ENCODE results near the gene LARP6. TPM values are rescaled to one million over a fixed set of nuclear protein-coding genes. Genes with fewer than 3 reads are reported as not detected.

The LARP6 gene
- total and polyA plus RNA-seq, 2 experiments from 2014 or later, result 20.0 to 22.4 TPM

DNA sequence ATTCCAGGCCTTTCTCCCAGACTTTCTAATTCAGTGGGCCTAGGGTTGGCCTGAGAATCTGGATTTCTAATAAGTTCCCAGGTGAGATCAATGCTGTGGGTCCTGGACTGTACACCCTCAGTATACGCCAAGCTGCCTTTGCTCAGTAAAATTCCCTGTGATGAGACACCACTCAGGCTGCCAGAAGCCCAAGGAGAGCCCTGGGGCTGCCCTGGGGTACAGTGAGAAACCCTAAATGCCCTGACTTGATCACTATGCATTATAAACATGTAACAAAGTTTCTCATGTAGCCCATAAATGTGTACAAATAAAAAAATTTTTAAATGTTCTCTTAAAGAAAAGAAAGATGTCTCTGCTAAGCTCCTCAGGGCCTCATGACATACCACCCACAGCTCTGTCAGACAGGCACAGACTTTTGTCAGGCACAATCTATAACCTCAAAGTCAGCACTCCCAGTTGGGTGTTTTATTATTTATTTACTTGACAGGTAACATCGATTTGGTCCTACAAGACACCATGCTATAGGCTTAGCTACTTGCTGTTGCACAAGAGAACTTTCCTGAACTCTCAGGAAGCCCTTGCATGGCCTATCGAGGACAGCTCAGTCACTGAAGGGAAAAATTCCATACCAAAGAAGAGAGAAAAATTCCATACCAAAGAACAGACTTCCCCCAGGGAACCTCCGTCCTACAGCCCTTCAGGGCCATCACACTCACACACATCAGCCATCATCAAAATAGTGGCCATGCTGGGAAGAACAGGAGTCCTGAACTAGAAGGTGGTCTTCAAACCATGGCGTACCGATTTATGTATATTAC lies 22.7 kb downstream of the LARP6 start:
- no peak overlapping the region for H3K27ac ChIP-seq (ENCODE audit: low read depth)

DNA sequence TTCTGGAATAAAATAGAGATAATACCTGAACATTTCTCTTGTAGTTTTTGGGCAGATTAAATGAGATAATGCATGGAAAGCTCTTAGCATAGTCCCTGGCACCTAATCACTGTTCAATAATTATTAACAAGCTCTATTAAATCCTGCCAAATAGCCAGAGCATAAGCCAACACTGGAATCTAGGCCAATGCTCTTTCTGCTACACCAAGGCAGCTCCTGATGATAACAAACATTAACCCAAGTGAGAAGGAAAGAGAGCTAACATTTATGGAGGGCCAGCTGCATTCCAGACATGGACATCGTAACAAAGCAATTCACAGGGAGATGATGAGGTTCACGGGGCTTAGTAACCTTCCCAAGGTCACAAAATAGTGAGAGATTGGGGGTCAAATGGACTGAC lies 23.3 kb downstream of the LARP6 start:
- H3K9me2 ChIP-seq (ENCODE audit: insufficient read depth), result 0 out of 2 replicates have a peak, but pooled peaks cover 5% of the 10 kb centered on the region
- H3K9me3 Mint-ChIP-seq, result no peaks in the 10 kb centered on the region
- no peak overlapping the region for H3K27ac Mint-ChIP-seq
- no peak overlapping the region for H3K4me3 Mint-ChIP-seq
- H3K36me3 Mint-ChIP-seq (ENCODE audit: low read depth), result peaks cover 35% of the 10 kb centered on the region
- no peaks in the 10 kb centered on the region for H3K27me3 ChIP-seq (ENCODE audit: insufficient read depth)
- no peak overlapping the region for H3K4me2 ChIP-seq
- no peaks in the 10 kb centered on the region for H3F3A ChIP-seq (replicated peaks; ENCODE audit: low read depth)
- ATAC-seq (no peak), DNase-seq (ENCODE audit: low spot score) (no peak)
- H3K27ac ChIP-seq (ENCODE audit: low read depth), result no peak overlapping the region
- peaks cover 10% of the 10 kb centered on the region for H3K4me1 Mint-ChIP-seq
- H3K4me1 ChIP-seq (ENCODE audit: insufficient read depth), result peaks cover 4% of the 10 kb centered on the region
- H2AFZ ChIP-seq, result no peak overlapping the region
- no peaks in the 10 kb centered on the region for H4K20me1 ChIP-seq (replicated peaks; ENCODE audit: insufficient read depth)
- H3K4me3 ChIP-seq, result no peak overlapping the region
- no peaks in the 10 kb centered on the region for H3K36me3 ChIP-seq (ENCODE audit: insufficient read depth)
- no peaks in the 10 kb centered on the region for H3K79me2 ChIP-seq (replicated peaks; ENCODE audit: insufficient read depth)
- peaks cover 2% of the 10 kb centered on the region for H3K27me3 Mint-ChIP-seq (ENCODE audit: insufficient read depth, low read depth, poor library complexity)
- no peak for TF ChIP-seq ZNF331 (CRISPR knock-in tag; IDR thresholded peaks at IDR 0.05; ENCODE audit: low read depth)
- TF ChIP-seq EZH2 (IDR thresholded peaks at IDR 0.05; ENCODE audit: low read depth, unreplicated experiment), result no peak
- TF ChIP-seq POLR2AphosphoS5 (IDR thresholded peaks at IDR 0.05; ENCODE audit: low read depth), result no peak
- TF ChIP-seq, protein P1, sequence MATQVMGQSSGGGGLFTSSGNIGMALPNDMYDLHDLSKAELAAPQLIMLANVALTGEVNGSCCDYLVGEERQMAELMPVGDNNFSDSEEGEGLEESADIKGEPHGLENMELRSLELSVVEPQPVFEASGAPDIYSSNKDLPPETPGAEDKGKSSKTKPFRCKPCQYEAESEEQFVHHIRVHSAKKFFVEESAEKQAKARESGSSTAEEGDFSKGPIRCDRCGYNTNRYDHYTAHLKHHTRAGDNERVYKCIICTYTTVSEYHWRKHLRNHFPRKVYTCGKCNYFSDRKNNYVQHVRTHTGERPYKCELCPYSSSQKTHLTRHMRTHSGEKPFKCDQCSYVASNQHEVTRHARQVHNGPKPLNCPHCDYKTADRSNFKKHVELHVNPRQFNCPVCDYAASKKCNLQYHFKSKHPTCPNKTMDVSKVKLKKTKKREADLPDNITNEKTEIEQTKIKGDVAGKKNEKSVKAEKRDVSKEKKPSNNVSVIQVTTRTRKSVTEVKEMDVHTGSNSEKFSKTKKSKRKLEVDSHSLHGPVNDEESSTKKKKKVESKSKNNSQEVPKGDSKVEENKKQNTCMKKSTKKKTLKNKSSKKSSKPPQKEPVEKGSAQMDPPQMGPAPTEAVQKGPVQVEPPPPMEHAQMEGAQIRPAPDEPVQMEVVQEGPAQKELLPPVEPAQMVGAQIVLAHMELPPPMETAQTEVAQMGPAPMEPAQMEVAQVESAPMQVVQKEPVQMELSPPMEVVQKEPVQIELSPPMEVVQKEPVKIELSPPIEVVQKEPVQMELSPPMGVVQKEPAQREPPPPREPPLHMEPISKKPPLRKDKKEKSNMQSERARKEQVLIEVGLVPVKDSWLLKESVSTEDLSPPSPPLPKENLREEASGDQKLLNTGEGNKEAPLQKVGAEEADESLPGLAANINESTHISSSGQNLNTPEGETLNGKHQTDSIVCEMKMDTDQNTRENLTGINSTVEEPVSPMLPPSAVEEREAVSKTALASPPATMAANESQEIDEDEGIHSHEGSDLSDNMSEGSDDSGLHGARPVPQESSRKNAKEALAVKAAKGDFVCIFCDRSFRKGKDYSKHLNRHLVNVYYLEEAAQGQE (IDR thresholded peaks at IDR 0.05; ENCODE audit: unreplicated experiment), result no peak
- no peak for TF ChIP-seq NANOG (IDR thresholded peaks at IDR 0.05; ENCODE audit: borderline replicate concordance)
- no peak for TF ChIP-seq ZNF114 (CRISPR knock-in tag; IDR thresholded peaks at IDR 0.05)
- no peak for TF ChIP-seq JUNB (IDR thresholded peaks at IDR 0.05; ENCODE audit: unreplicated experiment)
- no peak for TF ChIP-seq EZH2phosphoT487 (IDR thresholded peaks at IDR 0.05; ENCODE audit: unreplicated experiment)

More for the DNA sequence above, 22.7 kb downstream of the LARP6 start:
- H3K4me1 ChIP-seq (ENCODE audit: insufficient read depth), result peaks cover 4% of the 10 kb centered on the region
- ATAC-seq (no peak), DNase-seq (ENCODE audit: low spot score) (no peak)
- no peak for TF ChIP-seq ETS1 (IDR thresholded peaks at IDR 0.05)
- TF ChIP-seq JUNB (IDR thresholded peaks at IDR 0.05; ENCODE audit: unreplicated experiment), result no peak
- TF ChIP-seq ZNF114 (CRISPR knock-in tag; IDR thresholded peaks at IDR 0.05), result no peak
- no peak for TF ChIP-seq EZH2phosphoT487 (IDR thresholded peaks at IDR 0.05; ENCODE audit: unreplicated experiment)
- TF ChIP-seq ZNF331 (CRISPR knock-in tag; IDR thresholded peaks at IDR 0.05; ENCODE audit: low read depth), result no peak
- no peak overlapping the region for H2AFZ ChIP-seq
- H3K36me3 ChIP-seq (ENCODE audit: insufficient read depth), result no peaks in the 10 kb centered on the region
- peaks cover 10% of the 10 kb centered on the region for H3K4me1 Mint-ChIP-seq
- H3K79me2 ChIP-seq (replicated peaks; ENCODE audit: insufficient read depth), result no peaks in the 10 kb centered on the region
- H3K27me3 ChIP-seq (ENCODE audit: insufficient read depth), result no peaks in the 10 kb centered on the region
- no peak overlapping the region for H3K4me3 ChIP-seq
- H3K4me2 ChIP-seq, result no peak overlapping the region
- no peak overlapping the region for H3K27ac Mint-ChIP-seq
- H3K36me3 Mint-ChIP-seq (ENCODE audit: low read depth), result peaks cover 42% of the 10 kb centered on the region
- no peaks in the 10 kb centered on the region for H4K20me1 ChIP-seq (replicated peaks; ENCODE audit: insufficient read depth)
- peaks cover 2% of the 10 kb centered on the region for H3K27me3 Mint-ChIP-seq (ENCODE audit: insufficient read depth, low read depth, poor library complexity)
- peaks cover 5% of the 10 kb centered on the region; the same call in 1 of the 2 replicates for H3K9me2 ChIP-seq (ENCODE audit: insufficient read depth)
- H3F3A ChIP-seq (replicated peaks; ENCODE audit: low read depth), result no peaks in the 10 kb centered on the region
- no peak overlapping the region for H3K4me3 Mint-ChIP-seq
- no peaks in the 10 kb centered on the region for H3K9me3 Mint-ChIP-seq

Data from GM23338 (cell line).